BJ (cell line): ENCODE results near the gene STIM2. TPM values are rescaled to one million over a fixed set of nuclear protein-coding genes. Genes with fewer than 3 reads are reported as not detected.

Experiments used
- CTCF ChIA-PET: fragments of 350-600 bp; formaldehyde crosslinking; extraction: SDS; loops from one replicate; lab custom pipeline; 2021; ENCODE audit warnings: antibody characterized with exemption, inconsistent platforms; lab: Yijun Ruan, JAX
- POLR2A ChIA-PET: fragments of 300-600 bp; sonication (Branson Sonifier 250); formaldehyde crosslinking; extraction: SDS; loops from one replicate; lab custom pipeline; 2021; ENCODE audit warnings: antibody characterized with exemption; lab: Charles Lee
- DNase-seq: peaks from one replicate; pipeline ENCODE4 v3.0.0-alpha.2; 2011; ENCODE audit warnings: low read depth
- H3K27me3 ChIP-seq: 2 replicates; pipeline ENCODE4 v1.6.0; 2011; ENCODE audit warnings: low read length; ENCODE audit not compliant: control insufficient read depth, insufficient read depth
- H3K36me3 ChIP-seq: 2 replicates; pipeline ENCODE4 v1.5.1; 2011; ENCODE audit warnings: low read length; ENCODE audit not compliant: control insufficient read depth, insufficient read depth
- H3K4me3 ChIP-seq: 2 replicates; pipeline ENCODE4 v1.5.1; 2011; ENCODE audit warnings: low read depth, mild to moderate bottlenecking, control low read depth, low read length
- CTCF ChIP-seq: IDR thresholded peaks from 2 replicates; pipeline ENCODE4 v1.5.1; 2011; ENCODE audit warnings: low read depth, mild to moderate bottlenecking, control low read depth, inconsistent platforms, low read length, moderate library complexity; ENCODE audit not compliant: insufficient read depth
- polyA plus RNA-seq: library from polyadenylated mRNA; depleted of rRNA; stranded (reverse); fragments of >200 nt; gene quantifications from 2 replicates; pipeline ENCODE4 v1.2.3, GENCODE V29; 2011

The STIM2 gene
- polyA plus RNA-seq, 1 experiment, result 17.8 TPM

DNA sequence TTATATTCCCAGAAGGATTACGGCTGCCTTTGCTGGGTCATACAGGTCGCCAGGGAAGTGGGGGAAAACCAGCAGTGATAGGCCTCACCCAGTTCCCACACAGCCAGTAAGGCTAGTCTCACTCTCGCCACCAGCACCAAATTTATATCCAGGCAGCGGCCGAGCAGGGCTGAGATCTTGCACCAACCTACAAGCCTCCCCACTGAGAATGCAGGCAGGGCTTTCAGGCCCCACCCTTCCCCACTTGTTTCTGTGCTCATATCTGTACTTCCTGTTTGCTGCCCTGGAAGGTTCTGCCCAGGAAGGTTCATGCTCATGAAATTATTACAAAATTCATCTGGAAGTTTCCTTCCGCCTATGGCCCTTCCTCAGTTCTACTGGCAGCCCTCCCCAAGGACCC is 179.7 kb downstream of the STIM2 start:
- no peak for TF ChIP-seq CTCF

DNA sequence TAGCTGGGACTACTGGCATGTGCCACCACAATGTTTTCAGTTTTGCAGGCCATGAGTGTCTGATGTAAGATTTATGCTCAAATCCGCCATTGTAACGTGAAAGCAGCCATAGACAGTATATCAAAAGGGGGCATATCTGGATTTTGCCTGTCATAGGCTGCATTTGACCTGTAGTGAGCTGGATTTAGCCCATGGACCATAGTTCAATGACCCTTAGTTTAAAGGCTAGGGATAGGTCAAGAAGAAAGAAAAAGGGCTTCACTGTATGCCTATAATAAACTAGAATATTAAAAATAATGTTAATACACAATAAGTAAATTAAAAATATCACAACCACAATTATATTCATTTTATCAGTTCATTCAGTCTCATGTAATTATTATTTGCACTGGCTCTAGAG is 181.8 kb downstream of the STIM2 start:
- DNase-seq, result no peak
- no peak for TF ChIP-seq CTCF
- Histone ChIP-seq H3K4me3 (no peak overlapping the region), H3K36me3 (no peaks in the 10 kb centered on the region), H3K27me3 (peaks cover 5% of the 10 kb centered on the region)
- CTCF ChIA-PET, result no interaction called here
- POLR2A ChIA-PET, result no interaction called here

More for the DNA sequence above, 179.7 kb downstream of the STIM2 start:
- CTCF ChIA-PET, result interaction anchor here (3.1 kb wide), 1 partner anchor 8 kb away, joined by 15 read pairs; no protein-coding TSS in a partner anchor
- no peaks in the 10 kb centered on the region for H3K36me3 ChIP-seq
- peaks cover 5% of the 10 kb centered on the region for H3K27me3 ChIP-seq
- no peak overlapping the region for H3K4me3 ChIP-seq
- DNase-seq, result no peak
- POLR2A ChIA-PET, result no interaction called here

GRCh38 chr4:27043200-27043599 is 182.6 kb downstream of the STIM2 start:
- ChIA-PET CTCF (no interaction called here), POLR2A (no interaction called here)
- no peak for TF ChIP-seq CTCF
- H3K27me3 ChIP-seq, result peaks cover 5% of the 10 kb centered on the region
- H3K4me3 ChIP-seq, result no peak overlapping the region
- no peaks in the 10 kb centered on the region for H3K36me3 ChIP-seq
- no peak for DNase-seq

DNA sequence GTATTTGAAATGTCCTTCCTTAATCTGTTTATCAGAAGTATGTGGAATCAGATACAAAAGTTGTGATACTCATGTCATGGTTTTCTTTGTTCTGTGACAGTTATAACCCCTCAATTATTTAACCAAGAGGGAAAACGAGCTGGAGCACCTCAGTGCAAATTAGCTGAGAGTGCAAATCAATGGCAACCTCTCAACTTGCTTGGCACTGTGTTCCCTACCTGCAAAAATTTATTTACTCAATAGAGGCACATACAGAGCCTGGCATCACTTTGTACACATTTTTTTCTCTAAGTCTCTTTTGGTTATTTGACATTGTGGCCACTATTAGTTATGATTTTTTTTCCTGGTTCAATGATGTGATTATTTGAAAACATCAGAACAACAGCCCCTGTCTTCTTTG is 186.2 kb downstream of the STIM2 start:
- Histone ChIP-seq H3K27me3 (peaks cover 13% of the 10 kb centered on the region), H3K36me3 (no peaks in the 10 kb centered on the region), H3K4me3 (no peak overlapping the region)
- DNase-seq, result no peak
- CTCF ChIA-PET, result interaction anchor here (0.6 to 1.8 kb wide), 3 partner anchors 36 to 273 kb away, joined by 3 to 6 read pairs (median 3); no protein-coding TSS in a partner anchor
- no peak for TF ChIP-seq CTCF
- POLR2A ChIA-PET, result no interaction called here

DNA sequence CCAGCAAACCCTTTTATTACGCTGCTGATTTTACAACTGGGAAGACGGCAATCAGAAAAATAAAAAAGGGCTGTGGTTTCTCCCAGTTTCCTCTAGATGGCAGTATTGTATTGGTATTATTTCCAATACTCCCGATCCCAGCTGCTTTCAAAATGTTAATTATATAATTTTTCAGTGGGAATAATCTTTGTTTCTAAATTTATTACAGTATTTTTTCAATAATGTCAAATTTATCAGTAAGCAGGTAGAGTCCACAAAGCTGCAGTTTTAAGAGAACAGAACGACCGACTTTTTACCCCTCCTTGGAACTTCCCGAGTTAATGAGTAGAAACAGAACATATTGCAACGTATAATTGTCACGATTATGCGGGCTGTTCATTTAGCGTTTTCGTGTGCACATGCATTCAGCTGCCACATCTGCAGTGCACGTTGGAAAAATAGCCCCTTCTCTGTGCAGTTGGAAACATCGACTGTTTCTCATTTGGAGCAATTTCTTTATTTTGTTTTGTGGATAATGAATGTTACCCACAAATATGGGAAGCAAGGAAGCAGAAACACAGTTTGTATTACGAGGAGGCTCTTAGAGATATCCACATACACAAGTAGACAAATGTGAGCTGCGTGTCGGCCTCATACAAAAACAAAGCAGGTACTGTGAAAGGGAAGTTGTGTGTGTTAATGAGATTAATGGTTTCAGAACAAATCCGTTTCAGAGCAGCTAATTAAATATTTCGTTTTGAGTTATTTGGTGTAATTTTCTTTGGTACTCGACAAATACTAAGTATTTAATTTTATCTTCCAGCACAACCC is 188.0 kb downstream of the STIM2 start:
- TF ChIP-seq CTCF, result peak; percentile 62
- POLR2A ChIA-PET, result interaction anchor here (0.5 to 0.6 kb wide), 2 partner anchors 101 to 127 kb away, joined by 4 to 6 read pairs; no protein-coding TSS in a partner anchor
- CTCF ChIA-PET, result interaction anchor here (1.0 to 2.8 kb wide), 12 partner anchors 8 to 693 kb away, joined by 3 to 30 read pairs (median 6); no protein-coding TSS in a partner anchor

More for the DNA sequence above, 188.0 kb downstream of the STIM2 start:
- H3K4me3 ChIP-seq, result peak overlapping the region; percentile 13; the same call in 1 of the 2 replicates
- H3K36me3 ChIP-seq, result no peaks in the 10 kb centered on the region
- DNase-seq, result no peak
- H3K27me3 ChIP-seq, result peaks cover 12% of the 10 kb centered on the region
